Activated T-cell treated with anti-CD3 and anti-CD28 coated beads for 48 hours (primary cell): Measurements from ENCODE around the gene NSMF.
A peak's percentile ranks its signal among the peaks of the same experiment; 100 is the strongest.
"Not testable (repeated sequence)": the region's sequence is repeated elsewhere in the genome, so short reads cannot be mapped to it uniquely, and the experiment has no call there.

Source experiments
- DNase-seq: peaks from one replicate; pipeline ENCODE4 v3.0.0-alpha.2; 2020; ENCODE audit warnings: low read depth

NSMF gene

GRCh38 chr9:137457406-137458193, 1.5 kb downstream of the NSMF start:
- DNase-seq, result no peak

GRCh38 chr9:137456864-137457405, 2.2 kb downstream of the NSMF start:
- DNase-seq, result no peak

GRCh38 chr9:137456061-137456863, 2.9 kb downstream of the NSMF start:
- DNase-seq, result no peak

GRCh38 chr9:137455359-137455991, 3.7 kb downstream of the NSMF start:
- DNase-seq, result no peak

GRCh38 chr9:137454597-137455358, 4.4 kb downstream of the NSMF start:
- no peak for DNase-seq

GRCh38 chr9:137454145-137454596, 5.0 kb downstream of the NSMF start:
- DNase-seq, result no peak

GRCh38 chr9:137453643-137454081, 5.5 kb downstream of the NSMF start:
- DNase-seq, result peak; percentile 52

- no peak for DNase-seq
Observed at GRCh38 chr9:137452761-137453642, 6.1 kb downstream of the NSMF start.

- no peak for DNase-seq
Observed at GRCh38 chr9:137452006-137452760, 7.0 kb downstream of the NSMF start.

GRCh38 chr9:137451264-137452005, 7.7 kb downstream of the NSMF start:
- DNase-seq, result not testable (repeated sequence)

GRCh38 chr9:137450539-137451222, 8.5 kb downstream of the NSMF start:
- not testable (repeated sequence) for DNase-seq

- no peak for DNase-seq
Observed at GRCh38 chr9:137449931-137450538, 9.1 kb downstream of the NSMF start.

- DNase-seq, result no peak
Observed at GRCh38 chr9:137449081-137449844, 9.9 kb downstream of the NSMF start.

- DNase-seq, result no peak
Observed at GRCh38 chr9:137448602-137448962, 10.6 kb downstream of the NSMF start.

GRCh38 chr9:137447722-137448601, 11.2 kb downstream of the NSMF start:
- no peak for DNase-seq

- DNase-seq, result no peak
Observed at GRCh38 chr9:137446851-137447471, 12.2 kb downstream of the NSMF start.
